Measurements from ENCODE around the gene TOP2B. TPM values are rescaled to one million over a fixed set of nuclear protein-coding genes. Genes with fewer than 3 reads are reported as not detected.

The TOP2B gene
- total RNA-seq, 1 donor from 2014 or later, result 104 TPM

GRCh38 chr3:25552251-25552650 is 112.5 kb downstream of the TOP2B start:
- Histone ChIP-seq H3K36me3 (ENCODE audit: control insufficient read depth, insufficient read depth, low read length) (no peaks in the 10 kb centered on the region), H3K4me3 (ENCODE audit: low read depth, low read length) (no peak overlapping the region), H3K27me3 (ENCODE audit: control insufficient read depth, insufficient read depth, low read length) (no peaks in the 10 kb centered on the region)
- DNase-seq (ENCODE audit: low read depth), result no peak
- TF ChIP-seq CTCF (IDR thresholded peaks at IDR 0.05; ENCODE audit: insufficient read depth, low read length, poor library complexity, severe bottlenecking), result no peak

GRCh38 chr3:25548836-25549235 is 115.9 kb downstream of the TOP2B start:
- Histone ChIP-seq H3K36me3 (ENCODE audit: control insufficient read depth, insufficient read depth, low read length) (no peaks in the 10 kb centered on the region), H3K27me3 (ENCODE audit: control insufficient read depth, insufficient read depth, low read length) (no peaks in the 10 kb centered on the region), H3K4me3 (ENCODE audit: low read depth, low read length) (no peak overlapping the region)
- TF ChIP-seq CTCF (IDR thresholded peaks at IDR 0.05; ENCODE audit: insufficient read depth, low read length, poor library complexity, severe bottlenecking), result no peak
- no peak for DNase-seq (ENCODE audit: low read depth)

GRCh38 chr3:25547943-25548674 is 116.6 kb downstream of the TOP2B start:
- DNase-seq (ENCODE audit: low read depth), result no peak
- H3K27me3 ChIP-seq (ENCODE audit: control insufficient read depth, insufficient read depth, low read length), result no peaks in the 10 kb centered on the region
- no peak overlapping the region for H3K4me3 ChIP-seq (ENCODE audit: low read depth, low read length)
- no peaks in the 10 kb centered on the region for H3K36me3 ChIP-seq (ENCODE audit: control insufficient read depth, insufficient read depth, low read length)
- TF ChIP-seq CTCF (IDR thresholded peaks at IDR 0.05; ENCODE audit: insufficient read depth, low read length, poor library complexity, severe bottlenecking), result no peak

Other genes with a start within 250 kb of the TOP2B start
- gene RARB, start 236.6 kb downstream of the TOP2B start, total RNA-seq, result 1.8 and 3.6 TPM in 2 replicates
- gene NGLY1, start 118.5 kb upstream of the TOP2B start, total RNA-seq, result 23.3 TPM in 2 replicates
- gene OXSM, start 125.2 kb upstream of the TOP2B start, total RNA-seq, result 13.0 and 15.1 TPM in 2 replicates

Measured in kidney epithelial cell (primary cell).